AG10803 (cell line): ENCODE measurements around the gene PLK2.

Experiments
- DNase-seq: peaks from one replicate; pipeline ENCODE4 v3.0.0; 2010; ENCODE audit warnings: low read depth
- H3K4me3 ChIP-seq: 2 replicates; pipeline ENCODE4 v1.5.1; 2011; ENCODE audit warnings: mild to moderate bottlenecking, low read length, control low read depth
- TF ChIP-seq, protein P1 (sequence below): conservative IDR thresholded peaks from 2 replicates; pipeline ENCODE4 v1.5.1; 2011; ENCODE audit warnings: mild to moderate bottlenecking, low read length, control low read depth, inconsistent platforms

Gene PLK2

DNA sequence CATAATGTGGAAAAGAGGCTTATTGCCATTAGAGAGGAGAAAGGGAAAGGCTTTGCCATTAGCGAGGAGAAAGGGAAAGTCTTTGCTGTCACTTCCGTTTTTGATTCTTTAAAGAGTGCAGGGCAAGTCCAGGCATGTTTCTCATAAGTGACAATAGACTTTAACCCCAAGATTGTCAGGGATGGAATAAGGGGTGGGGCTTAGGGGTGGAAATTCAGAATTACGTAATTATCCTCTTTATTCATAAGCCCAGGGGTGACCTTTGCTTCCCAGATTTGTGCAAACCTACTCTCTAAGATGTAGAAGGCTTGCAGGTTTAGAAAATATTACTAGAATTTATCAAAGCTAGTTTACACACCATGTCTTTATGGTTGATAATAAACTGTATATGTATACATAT lies 2.3 kb upstream of the PLK2 start:
- peak; percentile 33 for DNase-seq
- TF ChIP-seq, protein P1, sequence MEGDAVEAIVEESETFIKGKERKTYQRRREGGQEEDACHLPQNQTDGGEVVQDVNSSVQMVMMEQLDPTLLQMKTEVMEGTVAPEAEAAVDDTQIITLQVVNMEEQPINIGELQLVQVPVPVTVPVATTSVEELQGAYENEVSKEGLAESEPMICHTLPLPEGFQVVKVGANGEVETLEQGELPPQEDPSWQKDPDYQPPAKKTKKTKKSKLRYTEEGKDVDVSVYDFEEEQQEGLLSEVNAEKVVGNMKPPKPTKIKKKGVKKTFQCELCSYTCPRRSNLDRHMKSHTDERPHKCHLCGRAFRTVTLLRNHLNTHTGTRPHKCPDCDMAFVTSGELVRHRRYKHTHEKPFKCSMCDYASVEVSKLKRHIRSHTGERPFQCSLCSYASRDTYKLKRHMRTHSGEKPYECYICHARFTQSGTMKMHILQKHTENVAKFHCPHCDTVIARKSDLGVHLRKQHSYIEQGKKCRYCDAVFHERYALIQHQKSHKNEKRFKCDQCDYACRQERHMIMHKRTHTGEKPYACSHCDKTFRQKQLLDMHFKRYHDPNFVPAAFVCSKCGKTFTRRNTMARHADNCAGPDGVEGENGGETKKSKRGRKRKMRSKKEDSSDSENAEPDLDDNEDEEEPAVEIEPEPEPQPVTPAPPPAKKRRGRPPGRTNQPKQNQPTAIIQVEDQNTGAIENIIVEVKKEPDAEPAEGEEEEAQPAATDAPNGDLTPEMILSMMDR: no peak
- H3K4me3 ChIP-seq: no peak overlapping the region

DNA sequence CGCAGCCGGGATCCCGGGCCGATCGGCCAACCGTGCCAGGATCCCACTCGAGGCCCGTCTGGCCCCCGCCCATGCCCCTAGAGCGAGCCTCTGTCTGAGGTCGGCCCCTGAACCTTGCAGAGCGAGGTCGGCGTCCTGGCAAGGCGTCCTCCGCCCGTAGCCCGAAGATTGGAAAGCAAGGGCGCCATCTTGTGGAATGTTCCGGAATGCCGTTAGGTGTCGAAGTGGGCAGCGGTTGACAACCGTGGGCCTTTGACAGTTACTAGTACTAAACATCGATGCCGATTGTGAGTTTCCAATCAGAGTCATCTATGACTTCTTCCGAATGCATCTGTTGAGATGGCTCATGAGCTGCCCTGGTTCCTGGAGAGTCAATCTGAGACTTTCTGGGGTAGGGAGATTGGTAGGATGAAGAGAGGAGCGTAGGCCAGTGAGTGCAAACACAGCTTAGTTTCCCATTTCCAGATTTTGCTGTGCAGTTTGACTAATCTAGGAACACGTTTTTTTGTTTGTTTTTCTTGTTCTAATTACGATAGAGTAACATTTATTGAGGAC lies 923 bp upstream of the PLK2 start:
- TF ChIP-seq, protein P1: peak; percentile 85
- H3K4me3 ChIP-seq: peak overlapping the region; percentile 78
- peak; percentile 82 for DNase-seq

DNA sequence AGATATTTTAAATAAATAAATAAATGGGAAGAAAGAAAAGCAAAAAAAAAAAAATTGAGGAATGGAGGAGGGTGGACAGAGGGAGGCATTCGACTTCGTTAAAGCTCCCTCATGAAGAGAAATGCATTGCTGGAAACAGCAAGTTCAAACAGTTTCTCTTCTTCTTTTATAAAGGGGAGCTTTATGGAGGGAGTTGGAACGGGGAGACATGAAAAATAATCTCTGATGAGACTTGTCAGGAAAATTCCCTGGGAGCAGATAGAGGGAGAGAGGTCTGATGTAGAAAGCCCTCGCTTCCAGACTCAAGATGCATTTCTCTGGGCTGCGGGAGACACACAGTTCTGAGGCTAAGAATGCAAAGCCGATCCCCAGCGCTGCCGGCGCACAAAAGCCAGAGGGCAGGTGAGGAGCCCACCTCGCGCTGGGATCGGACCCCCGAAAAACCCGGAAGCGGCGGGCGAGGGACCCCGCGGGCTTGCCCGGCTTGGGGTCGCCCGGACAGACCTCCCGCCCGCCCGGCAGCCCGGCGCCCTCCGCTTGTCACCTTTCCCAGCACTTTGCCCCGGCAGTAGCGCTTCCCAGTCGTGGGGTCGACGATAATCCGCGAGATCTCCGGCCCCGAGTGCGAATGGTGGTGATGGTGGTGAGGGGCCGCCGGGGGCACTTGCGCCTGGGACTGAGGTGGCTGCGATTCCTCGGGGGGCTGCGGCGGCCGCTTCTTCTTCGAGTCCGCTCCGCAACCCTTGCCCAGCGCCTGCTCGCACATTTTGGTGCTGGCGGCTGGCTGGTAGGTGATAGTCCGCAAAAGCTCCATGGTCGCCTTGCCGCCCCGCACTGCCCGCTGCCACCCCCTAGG lies 512 bp downstream of the PLK2 start:
- peak; percentile 50 for DNase-seq
- peak overlapping the region; percentile 78 for H3K4me3 ChIP-seq
- TF ChIP-seq, protein P1: no peak

DNA sequence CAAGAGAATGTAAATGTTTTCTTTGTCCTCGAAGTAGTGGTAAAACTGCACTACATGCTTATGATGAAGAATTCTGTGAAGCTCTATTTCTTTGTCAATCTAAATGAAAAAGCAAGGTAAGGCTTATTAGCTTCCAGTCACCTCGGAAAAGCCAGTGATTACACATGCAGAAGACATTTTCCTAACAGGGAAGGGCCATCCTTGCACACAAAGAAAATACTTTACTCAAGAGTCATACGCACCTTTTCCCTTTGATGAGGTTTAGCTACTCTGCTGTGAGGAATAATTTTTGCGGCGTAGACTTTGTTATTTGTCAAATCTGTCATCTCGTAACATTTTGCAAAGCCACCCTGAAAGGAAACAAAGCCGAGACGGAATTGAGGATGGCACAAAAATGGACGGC lies 1.1 kb downstream of the PLK2 start:
- TF ChIP-seq, protein P1: no peak
- H3K4me3 ChIP-seq: peak overlapping the region; percentile 78
- peak; percentile 23 for DNase-seq

DNA sequence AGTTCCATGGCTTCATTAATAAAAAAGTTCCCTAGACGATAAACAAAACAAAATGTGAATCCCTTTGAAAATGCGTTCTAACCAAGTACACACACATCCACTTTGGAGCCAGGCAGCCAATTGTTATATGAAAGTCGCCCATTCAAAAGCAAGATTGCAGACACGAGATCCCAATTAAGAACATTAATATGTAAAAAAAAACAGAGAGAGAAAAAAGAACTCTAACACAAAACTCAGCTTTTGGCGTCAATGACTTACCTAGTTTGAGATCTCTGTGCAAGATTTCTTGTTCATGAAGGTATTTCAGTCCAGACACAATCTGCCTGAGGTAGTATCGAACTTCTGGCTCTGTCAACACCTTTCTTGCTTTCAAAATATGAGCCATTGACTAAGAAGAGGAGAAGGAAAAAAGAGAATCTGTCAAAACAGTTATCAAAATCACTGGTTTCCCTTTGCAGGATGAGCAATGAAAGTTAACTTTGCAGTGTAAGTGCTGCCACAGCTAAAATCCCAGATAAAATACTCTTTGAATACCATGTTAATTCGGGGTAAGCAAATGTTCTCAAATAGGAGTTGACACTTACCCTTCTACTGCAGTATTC lies 1.6 kb downstream of the PLK2 start:
- H3K4me3 ChIP-seq: peak overlapping the region; percentile 78
- TF ChIP-seq, protein P1: no peak
- no peak for DNase-seq

DNA sequence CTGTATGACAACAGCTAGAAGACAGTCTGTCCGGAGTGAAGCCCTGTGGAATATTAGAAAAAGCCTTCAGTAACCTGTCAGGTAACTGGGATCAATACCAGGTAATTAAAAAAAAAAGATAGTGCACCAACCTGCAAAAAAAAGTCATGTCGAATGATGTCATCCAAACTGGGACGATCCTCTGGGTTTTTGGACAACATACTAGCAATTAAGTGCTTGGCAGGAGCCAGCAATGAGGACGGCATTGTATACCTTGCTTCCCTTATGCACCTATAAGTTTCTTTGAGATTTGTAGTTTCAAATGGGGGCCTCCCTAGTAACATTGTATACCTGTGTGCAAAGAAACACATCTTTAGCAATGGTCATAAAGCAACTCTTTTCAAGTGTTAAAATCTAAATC lies 2.8 kb downstream of the PLK2 start:
- TF ChIP-seq, protein P1: no peak
- H3K4me3 ChIP-seq: peak overlapping the region; percentile 78
- no peak for DNase-seq
